Fibroblast of the aortic adventitia (primary cell): ENCODE results near the gene DUOX2. TPM values are rescaled to one million over a fixed set of nuclear protein-coding genes. Genes with fewer than 3 reads are reported as not detected.
"Not testable (repeated sequence)": the region's sequence is repeated elsewhere in the genome, so short reads cannot be mapped to it uniquely, and the experiment has no call there.

ENCODE experiments used
- DNase-seq: peaks from one replicate; pipeline ENCODE4 v3.0.0-alpha.2; 2010; ENCODE audit warnings: low read depth
- H3K4me3 ChIP-seq: 2 replicates; pipeline ENCODE4 v1.5.1; 2011; ENCODE audit warnings: low read depth, mild to moderate bottlenecking, control low read depth, low read length, moderate library complexity
- CTCF ChIP-seq: IDR thresholded peaks from 2 replicates; pipeline ENCODE4 v1.5.1; 2011; ENCODE audit warnings: mild to moderate bottlenecking, low read length, control low read depth, inconsistent platforms; ENCODE audit not compliant: insufficient read depth
- total RNA-seq: library from RNA; depleted of rRNA; stranded (reverse); fragments of >200 nt; gene quantifications from 2 replicates; pipeline ENCODE4 v1.2.3, GENCODE V29; 2012; ENCODE audit warnings: low replicate concordance

DUOX2 gene
- total RNA-seq, 1 donor, result not detected

DNA sequence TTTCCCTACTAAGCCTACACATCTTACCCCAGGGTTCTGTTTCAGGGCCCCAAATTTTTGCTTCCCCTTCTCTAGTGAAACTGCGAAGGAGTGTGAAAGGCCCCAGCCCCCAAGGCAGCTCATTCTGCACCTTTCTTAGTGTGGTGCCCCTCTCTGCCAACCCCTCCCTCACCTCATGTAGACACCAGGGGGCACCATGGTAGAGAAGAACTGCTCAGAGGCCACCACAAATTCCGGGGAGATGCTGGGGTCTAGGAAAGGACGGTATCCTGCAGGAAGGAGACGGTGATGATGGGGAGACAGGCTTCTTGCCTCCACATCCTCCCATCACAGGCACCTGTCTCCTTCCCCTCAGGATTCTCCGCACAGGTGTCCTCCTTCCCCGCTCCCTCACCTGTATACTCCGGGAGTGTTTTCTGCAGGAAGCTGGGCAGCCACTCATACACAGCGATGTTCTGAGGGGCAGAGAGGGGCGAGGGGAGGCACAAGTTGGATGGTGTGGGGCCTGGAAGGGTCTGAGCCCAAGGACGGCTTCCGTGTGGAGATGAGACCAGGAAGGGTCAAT lies 3.6 kb downstream of the DUOX2 start:
- TF ChIP-seq CTCF, result peak; percentile 5
- no peak overlapping the region for H3K4me3 ChIP-seq
- no peak for DNase-seq

DNA sequence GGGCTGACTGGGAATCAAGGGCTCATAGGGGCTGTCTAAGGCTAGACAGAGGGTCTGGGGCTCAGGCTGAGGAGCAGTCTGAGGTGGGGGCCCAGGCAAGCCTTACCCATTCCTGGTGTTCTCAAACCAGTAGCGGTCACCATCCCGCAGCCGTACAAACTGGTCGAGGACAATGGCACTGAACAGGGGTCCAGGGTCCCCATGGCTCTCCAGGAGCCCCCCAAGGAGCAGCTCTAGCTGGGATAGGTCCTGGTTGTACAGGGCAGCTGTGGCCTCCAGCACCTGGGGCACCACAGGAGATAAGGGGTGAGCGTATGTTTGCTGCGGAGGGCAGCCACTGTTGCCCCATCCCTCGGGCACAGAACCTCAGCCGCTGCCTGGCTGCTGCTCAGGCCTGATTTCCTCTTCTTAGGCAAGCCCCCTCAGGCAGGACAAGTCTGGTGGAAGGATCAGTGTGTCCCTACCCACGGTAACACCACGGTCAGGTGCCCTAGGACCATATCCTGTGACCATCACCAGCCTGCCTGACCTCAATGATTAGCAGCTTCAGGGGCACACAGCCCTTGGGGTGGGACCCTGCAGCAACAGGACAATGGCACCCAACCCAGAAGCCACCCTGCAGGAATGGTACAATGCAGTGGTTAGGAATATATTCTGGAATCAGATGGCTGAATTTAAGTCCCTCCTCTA lies 5.9 kb downstream of the DUOX2 start:
- no peak for TF ChIP-seq CTCF
- no peak for DNase-seq
- H3K4me3 ChIP-seq, result no peak overlapping the region

GRCh38 chr15:45106002-45106790 lies 7.8 kb downstream of the DUOX2 start:
- no peak for TF ChIP-seq CTCF
- no peak for DNase-seq
- H3K4me3 ChIP-seq, result no peak overlapping the region

- no peak for TF ChIP-seq CTCF
- no peak overlapping the region for H3K4me3 ChIP-seq
- no peak for DNase-seq
These were observed 8.4 kb downstream of the DUOX2 start for GRCh38 chr15:45105586-45105985.

GRCh38 chr15:45104170-45104569 lies 9.8 kb downstream of the DUOX2 start:
- not testable (repeated sequence) for DNase-seq, H3K4me3 ChIP-seq

- TF ChIP-seq CTCF, result no peak
- DNase-seq, result no peak
- H3K4me3 ChIP-seq, result no peak overlapping the region
These were observed 11.7 kb downstream of the DUOX2 start for GRCh38 chr15:45102226-45102625.

- TF ChIP-seq CTCF, result no peak
- no peak overlapping the region for H3K4me3 ChIP-seq
- no peak for DNase-seq
These were observed 12.2 kb downstream of the DUOX2 start for GRCh38 chr15:45101749-45102148.
